Activated T-cell treated with anti-CD3 and anti-CD28 coated beads for 1 hour (primary cell): ENCODE results near the gene CNRIP1.
"Not testable (repeated sequence)": the region's sequence is repeated elsewhere in the genome, so short reads cannot be mapped to it uniquely, and the experiment has no call there.

Experiments used
- DNase-seq: peaks from one replicate; pipeline ENCODE4 v3.0.0-alpha.2; 2020; ENCODE audit warnings: low read depth

Gene CNRIP1

GRCh38 chr2:68340226-68341061 lies 20.7 kb upstream of the CNRIP1 start:
- DNase-seq, result no peak

GRCh38 chr2:68336192-68336591 lies 16.4 kb upstream of the CNRIP1 start:
- no peak for DNase-seq

GRCh38 chr2:68333931-68334330 lies 14.2 kb upstream of the CNRIP1 start:
- DNase-seq, result no peak

GRCh38 chr2:68333009-68333408 lies 13.3 kb upstream of the CNRIP1 start:
- no peak for DNase-seq

- DNase-seq, result no peak
These were observed 10.9 kb upstream of the CNRIP1 start for GRCh38 chr2:68330691-68331090.

GRCh38 chr2:68328901-68329300 lies 9.2 kb upstream of the CNRIP1 start:
- DNase-seq, result no peak

- no peak for DNase-seq
These were observed 5.3 kb upstream of the CNRIP1 start for GRCh38 chr2:68325056-68325455.

GRCh38 chr2:68320118-68320641 lies 431 bp upstream of the CNRIP1 start:
- no peak for DNase-seq

- DNase-seq, result no peak
These were observed 793 bp downstream of the CNRIP1 start for GRCh38 chr2:68318914-68319397.

- DNase-seq, result no peak
These were observed 1.5 kb downstream of the CNRIP1 start for GRCh38 chr2:68317971-68318913.

- DNase-seq, result no peak
These were observed 3.6 kb downstream of the CNRIP1 start for GRCh38 chr2:68316111-68316510.

GRCh38 chr2:68311033-68311432 lies 8.7 kb downstream of the CNRIP1 start:
- DNase-seq, result no peak

GRCh38 chr2:68309426-68309825 lies 10.3 kb downstream of the CNRIP1 start:
- DNase-seq, result no peak

- not testable (repeated sequence) for DNase-seq
These were observed 15.9 kb downstream of the CNRIP1 start for GRCh38 chr2:68303902-68304272.

GRCh38 chr2:68303033-68303901 lies 16.5 kb downstream of the CNRIP1 start:
- no peak for DNase-seq

- DNase-seq, result no peak
These were observed 17.4 kb downstream of the CNRIP1 start for GRCh38 chr2:68302281-68302875.

GRCh38 chr2:68295516-68295915 lies 24.2 kb downstream of the CNRIP1 start:
- DNase-seq, result no peak

GRCh38 chr2:68294913-68295312 lies 24.8 kb downstream of the CNRIP1 start:
- DNase-seq, result no peak

GRCh38 chr2:68294187-68294586 lies 25.6 kb downstream of the CNRIP1 start:
- DNase-seq, result no peak

- no peak for DNase-seq
These were observed 26.0 kb downstream of the CNRIP1 start for GRCh38 chr2:68293755-68294154.

- no peak for DNase-seq
These were observed 26.7 kb downstream of the CNRIP1 start for GRCh38 chr2:68293024-68293423.
